OCI-LY1 (cell line): ENCODE measurements around the gene CDK5RAP2.
A peak's percentile ranks its signal among the peaks of the same experiment; 100 is the strongest.

Source experiments
- H2AFZ ChIP-seq: fragments of 200-600 bp; sonication (generic), shearing (Covaris generic); 2 replicates; pipeline ENCODE4 v1.6.0; 2014; ENCODE audit warnings: antibody characterized with exemption, mild to moderate bottlenecking, low read length
- H3F3A ChIP-seq: fragments of 200-600 bp; sonication (generic), shearing (Covaris generic); 2 replicates; pipeline ENCODE4 v1.6.0; 2014; ENCODE audit warnings: mild to moderate bottlenecking, antibody characterized with exemption, low read length, moderate library complexity; ENCODE audit not compliant: insufficient read depth
- H3K27ac ChIP-seq: fragments of 200-600 bp; sonication (generic); 2 replicates; pipeline ENCODE4 v1.5.1; 2014; ENCODE audit warnings: low read length, mixed run types, mild to moderate bottlenecking, low read depth; ENCODE audit not compliant: poor library complexity, severe bottlenecking
- H3K27me3 ChIP-seq: fragments of 200-600 bp; sonication (generic); 2 replicates; pipeline ENCODE4 v1.6.0; 2014; ENCODE audit warnings: antibody characterized with exemption, mild to moderate bottlenecking, low read length, moderate library complexity; ENCODE audit not compliant: insufficient read depth
- H3K36me3 ChIP-seq: fragments of 200-600 bp; sonication (generic); 2 replicates; pipeline ENCODE4 v1.6.1; 2014; ENCODE audit warnings: mild to moderate bottlenecking, antibody characterized with exemption, low read length, moderate library complexity, mixed read lengths; ENCODE audit not compliant: insufficient read depth
- H3K4me1 ChIP-seq: fragments of 200-600 bp; sonication (generic); 2 replicates; pipeline ENCODE4 v1.5.1; 2014; ENCODE audit warnings: mild to moderate bottlenecking, low read length, moderate library complexity; ENCODE audit not compliant: insufficient read depth, severe bottlenecking
- H3K4me2 ChIP-seq: fragments of 200-600 bp; sonication (generic), shearing (Covaris generic); 2 replicates; pipeline ENCODE4 v1.6.1; 2014; ENCODE audit warnings: low read length
- H3K4me3 ChIP-seq: fragments of 200-600 bp; sonication (generic); 2 replicates; pipeline ENCODE4 v1.5.1; 2014; ENCODE audit warnings: low read length, low read depth, mild to moderate bottlenecking, mixed read lengths; ENCODE audit not compliant: poor library complexity, severe bottlenecking
- H3K79me2 ChIP-seq: fragments of 200-600 bp; shearing (Covaris generic); 2 replicates; pipeline ENCODE4 v1.6.1; 2016; ENCODE audit warnings: mixed run types, low read length, mixed read lengths; ENCODE audit not compliant: insufficient read depth
- H3K9ac ChIP-seq: fragments of 200-600 bp; sonication (generic), shearing (Covaris generic); 2 replicates; pipeline ENCODE4 v1.6.1; 2014; ENCODE audit warnings: mild to moderate bottlenecking, low read length, mixed read lengths
- H3K9me2 ChIP-seq: fragments of 200-600 bp; sonication (generic), shearing (Covaris generic); 2 replicates; pipeline ENCODE4 v1.6.1; 2014; ENCODE audit warnings: low read depth, mild to moderate bottlenecking, low read length, mixed read lengths
- H3K9me3 ChIP-seq: fragments of 200-600 bp; shearing (Covaris generic); 2 replicates; pipeline ENCODE4 v1.6.1; 2014; ENCODE audit warnings: low read length, mixed read lengths
- H4K20me1 ChIP-seq: fragments of 200-600 bp; sonication (generic), shearing (Covaris generic); 2 replicates; pipeline ENCODE4 v1.6.0; 2016; ENCODE audit warnings: mild to moderate bottlenecking, low read length; ENCODE audit not compliant: insufficient read depth
- EZH2 ChIP-seq: fragments of 200-600 bp; sonication (generic), shearing (Covaris generic); IDR thresholded peaks from 2 replicates; pipeline ENCODE4 v1.8.0; 2017; ENCODE audit warnings: borderline replicate concordance, mixed run types, mild to moderate bottlenecking, antibody characterized with exemption, low read length, moderate library complexity, mixed read lengths
- TF ChIP-seq, protein P1 (sequence below): fragments of 200-600 bp; sonication (generic), shearing (Covaris generic); IDR thresholded peaks from 2 replicates; pipeline ENCODE4 v1.5.1; 2017; ENCODE audit warnings: mild to moderate bottlenecking, antibody characterized with exemption, low read length, moderate library complexity, mixed read lengths

CDK5RAP2 gene

DNA sequence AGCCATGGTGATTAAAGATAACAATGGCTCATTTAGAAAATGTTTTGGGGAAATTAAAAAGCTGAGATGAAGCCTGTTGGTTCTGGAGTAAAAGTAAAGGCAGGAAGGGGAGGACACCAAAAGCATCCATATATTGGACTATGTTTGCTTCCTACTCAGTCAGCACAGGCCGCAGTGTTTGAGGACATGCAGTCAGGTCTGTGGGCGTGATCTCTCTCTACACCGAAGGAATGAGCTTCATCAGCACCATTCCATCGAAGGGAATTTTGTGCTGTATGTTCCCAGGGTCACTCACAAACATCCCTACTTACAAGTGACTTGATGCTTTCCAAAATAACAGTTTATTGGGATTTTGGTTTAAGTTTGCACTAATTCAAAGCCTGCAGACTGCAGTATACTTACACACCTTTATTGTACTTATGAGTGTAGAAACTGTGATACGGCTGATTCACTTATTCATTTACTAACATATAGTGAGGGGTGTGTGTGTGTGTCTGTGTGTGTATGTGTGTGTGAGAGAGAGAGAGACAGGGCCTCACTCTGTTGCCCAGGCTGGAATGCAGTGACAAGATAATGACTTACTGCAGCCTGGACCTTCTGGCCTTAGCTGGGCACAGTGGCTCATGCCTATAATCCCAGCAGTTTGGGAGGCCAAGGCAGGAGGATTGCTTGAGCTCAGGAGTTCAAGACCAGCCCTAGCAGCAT lies 13.4 kb upstream of the CDK5RAP2 start:
- Histone ChIP-seq H3F3A (no peaks in the 10 kb centered on the region), H3K4me2 (no peak overlapping the region), H4K20me1 (no peaks in the 10 kb centered on the region)

GRCh38 chr9:120592210-120592609 lies 12.2 kb upstream of the CDK5RAP2 start:
- Histone ChIP-seq H3K4me1 (peaks cover 5% of the 10 kb centered on the region), H3K9me2 (no peaks in the 10 kb centered on the region), H4K20me1 (no peaks in the 10 kb centered on the region), H3F3A (no peaks in the 10 kb centered on the region), H3K27ac (no peak overlapping the region), H2AFZ (no peak overlapping the region), H3K79me2 (no peaks in the 10 kb centered on the region), H3K27me3 (no peaks in the 10 kb centered on the region), H3K4me3 (no peak overlapping the region), H3K4me2 (no peak overlapping the region), H3K36me3 (no peaks in the 10 kb centered on the region), H3K9me3 (no peaks in the 10 kb centered on the region), H3K9ac (no peak overlapping the region)
- TF ChIP-seq, protein P1, sequence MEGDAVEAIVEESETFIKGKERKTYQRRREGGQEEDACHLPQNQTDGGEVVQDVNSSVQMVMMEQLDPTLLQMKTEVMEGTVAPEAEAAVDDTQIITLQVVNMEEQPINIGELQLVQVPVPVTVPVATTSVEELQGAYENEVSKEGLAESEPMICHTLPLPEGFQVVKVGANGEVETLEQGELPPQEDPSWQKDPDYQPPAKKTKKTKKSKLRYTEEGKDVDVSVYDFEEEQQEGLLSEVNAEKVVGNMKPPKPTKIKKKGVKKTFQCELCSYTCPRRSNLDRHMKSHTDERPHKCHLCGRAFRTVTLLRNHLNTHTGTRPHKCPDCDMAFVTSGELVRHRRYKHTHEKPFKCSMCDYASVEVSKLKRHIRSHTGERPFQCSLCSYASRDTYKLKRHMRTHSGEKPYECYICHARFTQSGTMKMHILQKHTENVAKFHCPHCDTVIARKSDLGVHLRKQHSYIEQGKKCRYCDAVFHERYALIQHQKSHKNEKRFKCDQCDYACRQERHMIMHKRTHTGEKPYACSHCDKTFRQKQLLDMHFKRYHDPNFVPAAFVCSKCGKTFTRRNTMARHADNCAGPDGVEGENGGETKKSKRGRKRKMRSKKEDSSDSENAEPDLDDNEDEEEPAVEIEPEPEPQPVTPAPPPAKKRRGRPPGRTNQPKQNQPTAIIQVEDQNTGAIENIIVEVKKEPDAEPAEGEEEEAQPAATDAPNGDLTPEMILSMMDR, result no peak
- TF ChIP-seq EZH2, result no peak

More for the DNA sequence above, 13.4 kb upstream of the CDK5RAP2 start:
- Histone ChIP-seq H3K9ac (no peak overlapping the region), H3K79me2 (no peaks in the 10 kb centered on the region), H3K4me3 (no peak overlapping the region), H3K27me3 (no peaks in the 10 kb centered on the region), H3K9me3 (no peaks in the 10 kb centered on the region), H3K27ac (no peak overlapping the region), H3K9me2 (no peaks in the 10 kb centered on the region), H3K36me3 (no peaks in the 10 kb centered on the region), H3K4me1 (no peaks in the 10 kb centered on the region), H2AFZ (no peak overlapping the region)
- no peak for TF ChIP-seq EZH2

- Histone ChIP-seq H3F3A (no peaks in the 10 kb centered on the region), H3K9me3 (no peaks in the 10 kb centered on the region), H3K9me2 (no peaks in the 10 kb centered on the region), H3K9ac (no peak overlapping the region), H3K27ac (peak overlapping the region; percentile 22), H3K4me1 (peaks cover 33% of the 10 kb centered on the region), H3K4me3 (no peak overlapping the region), H3K27me3 (no peaks in the 10 kb centered on the region), H4K20me1 (no peaks in the 10 kb centered on the region), H2AFZ (peak overlapping the region; percentile 75), H3K79me2 (no peaks in the 10 kb centered on the region), H3K36me3 (no peaks in the 10 kb centered on the region), H3K4me2 (no peak overlapping the region)
- TF ChIP-seq, protein P1, result no peak
- TF ChIP-seq EZH2, result no peak
These were observed 7.4 kb upstream of the CDK5RAP2 start for GRCh38 chr9:120587328-120587727.

DNA sequence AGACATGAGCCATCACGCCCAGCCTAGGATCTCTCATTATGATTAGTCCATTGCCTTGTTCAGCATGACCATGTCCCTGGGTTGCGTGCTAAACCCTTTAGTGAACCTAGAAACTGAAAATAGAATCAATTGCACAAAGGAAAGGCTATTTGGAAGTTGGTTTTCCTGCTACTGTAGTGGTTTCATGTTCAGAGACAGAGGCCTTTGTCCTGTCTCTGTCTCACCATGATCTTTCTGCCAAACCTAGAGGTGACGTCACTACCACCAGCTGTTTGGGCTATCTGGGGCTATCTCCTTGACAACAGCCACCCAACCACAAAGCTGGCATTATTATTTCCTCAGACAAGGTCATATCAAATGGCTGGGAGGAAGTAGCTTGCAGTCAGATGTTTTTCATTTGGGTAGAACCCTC lies 4.0 kb upstream of the CDK5RAP2 start:
- Histone ChIP-seq H3F3A (no peaks in the 10 kb centered on the region), H3K9me3 (no peaks in the 10 kb centered on the region), H3K27me3 (no peaks in the 10 kb centered on the region), H3K4me1 (peaks cover 45% of the 10 kb centered on the region), H3K9me2 (no peaks in the 10 kb centered on the region), H3K9ac (no peak overlapping the region; the same call in 1 of the 2 replicates), H3K4me2 (peak overlapping the region; percentile 32), H3K36me3 (no peaks in the 10 kb centered on the region), H2AFZ (no peak overlapping the region), H3K79me2 (peaks cover 15% of the 10 kb centered on the region), H3K27ac (peak overlapping the region; percentile 85), H3K4me3 (no peak overlapping the region), H4K20me1 (no peaks in the 10 kb centered on the region)
- no peak for TF ChIP-seq EZH2
- TF ChIP-seq, protein P1, result no peak
